ENCODE measurements around the gene CBX3.
"Not testable (repeated sequence)": the region's sequence is repeated elsewhere in the genome, so short reads cannot be mapped to it uniquely, and the experiment has no call there.

DNA sequence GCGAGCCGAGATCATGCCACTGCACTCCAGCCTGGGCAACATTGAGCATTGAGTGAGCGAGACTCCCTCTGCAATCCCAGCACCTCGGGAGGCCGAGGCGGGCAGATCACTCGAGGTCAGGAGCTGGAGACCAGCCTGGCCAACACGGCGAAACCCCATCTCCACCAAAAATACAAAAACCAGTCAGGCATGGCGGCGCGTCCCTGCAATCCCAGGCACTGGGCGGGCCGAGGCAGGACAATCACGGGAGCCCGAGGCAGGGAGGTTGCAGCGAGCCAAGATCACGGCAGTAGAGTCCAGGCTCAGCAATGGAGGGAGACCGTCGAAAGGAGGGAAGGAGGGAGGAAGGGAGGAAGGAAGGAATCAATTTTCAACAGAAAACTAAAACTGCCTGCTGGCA, 24.3 kb upstream of the CBX3 start:
- TF ChIP-seq CTCF, POLR2A (IDR thresholded peaks at IDR 0.05): not testable (repeated sequence)
